Neural progenitor cell (in vitro differentiated cells): ENCODE measurements around the gene ITSN1.

Experiments
- EZH2 ChIP-seq: fragments of 200-600 bp; sonication (generic); IDR thresholded peaks from 2 replicates; pipeline ENCODE4 v1.6.1; 2017; ENCODE audit warnings: antibody characterized with exemption, mild to moderate bottlenecking, moderate library complexity
- EZH2phosphoT487 ChIP-seq: fragments of 200-600 bp; sonication (generic); IDR thresholded peaks from 2 replicates; pipeline ENCODE4 v1.6.1; 2017; ENCODE audit warnings: antibody characterized with exemption
- TF ChIP-seq, protein P1 (sequence below): fragments of 200-600 bp; sonication (generic); IDR thresholded peaks from 2 replicates; pipeline ENCODE4 v1.5.1; 2017; ENCODE audit warnings: antibody characterized with exemption, mild to moderate bottlenecking

DNA sequence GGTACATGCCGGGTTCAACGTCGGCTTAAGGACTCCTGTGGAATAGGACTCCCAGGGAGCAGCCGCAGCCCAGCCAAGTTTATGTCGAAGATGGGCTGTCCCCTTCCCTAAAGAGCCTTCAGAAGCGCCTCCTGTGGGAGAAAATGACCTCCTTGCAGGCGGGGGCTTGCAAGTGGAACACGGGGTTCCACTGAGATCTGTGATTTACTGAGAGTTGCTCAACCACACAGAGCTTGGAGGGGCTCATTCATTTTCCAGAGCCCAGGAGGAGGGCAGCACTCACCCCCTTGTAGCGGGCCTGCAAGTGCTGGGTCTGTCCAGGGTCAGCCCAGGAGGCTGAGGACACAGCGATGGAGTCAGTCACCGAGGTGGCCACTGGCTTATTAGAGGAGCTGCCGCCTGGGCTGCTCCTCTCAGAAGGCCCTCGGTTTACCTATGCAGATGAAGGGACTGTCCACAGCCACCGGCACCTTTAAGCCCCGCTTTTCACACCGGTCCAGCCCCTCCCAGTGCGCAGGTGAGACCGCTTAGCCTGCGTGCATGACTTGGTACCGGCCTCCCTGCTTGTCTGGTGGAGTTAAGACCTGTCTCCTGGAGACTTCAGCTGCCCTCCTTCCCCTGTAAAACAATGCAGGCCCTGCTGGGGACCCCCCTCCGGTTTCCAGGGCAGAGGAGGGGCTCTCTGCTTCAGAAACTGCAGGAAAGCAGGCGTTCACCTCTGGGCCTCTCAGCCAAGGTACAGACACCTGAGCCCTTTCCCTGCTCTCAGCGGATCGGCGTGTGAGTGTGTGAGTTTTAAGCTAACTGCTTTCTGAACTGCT is 215.8 kb downstream of the ITSN1 start:
- no peak for TF ChIP-seq EZH2phosphoT487
- TF ChIP-seq, protein P1, sequence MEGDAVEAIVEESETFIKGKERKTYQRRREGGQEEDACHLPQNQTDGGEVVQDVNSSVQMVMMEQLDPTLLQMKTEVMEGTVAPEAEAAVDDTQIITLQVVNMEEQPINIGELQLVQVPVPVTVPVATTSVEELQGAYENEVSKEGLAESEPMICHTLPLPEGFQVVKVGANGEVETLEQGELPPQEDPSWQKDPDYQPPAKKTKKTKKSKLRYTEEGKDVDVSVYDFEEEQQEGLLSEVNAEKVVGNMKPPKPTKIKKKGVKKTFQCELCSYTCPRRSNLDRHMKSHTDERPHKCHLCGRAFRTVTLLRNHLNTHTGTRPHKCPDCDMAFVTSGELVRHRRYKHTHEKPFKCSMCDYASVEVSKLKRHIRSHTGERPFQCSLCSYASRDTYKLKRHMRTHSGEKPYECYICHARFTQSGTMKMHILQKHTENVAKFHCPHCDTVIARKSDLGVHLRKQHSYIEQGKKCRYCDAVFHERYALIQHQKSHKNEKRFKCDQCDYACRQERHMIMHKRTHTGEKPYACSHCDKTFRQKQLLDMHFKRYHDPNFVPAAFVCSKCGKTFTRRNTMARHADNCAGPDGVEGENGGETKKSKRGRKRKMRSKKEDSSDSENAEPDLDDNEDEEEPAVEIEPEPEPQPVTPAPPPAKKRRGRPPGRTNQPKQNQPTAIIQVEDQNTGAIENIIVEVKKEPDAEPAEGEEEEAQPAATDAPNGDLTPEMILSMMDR, result no peak
- no peak for TF ChIP-seq EZH2
